ENCODE measurements around the gene TSPAN11.

DNA sequence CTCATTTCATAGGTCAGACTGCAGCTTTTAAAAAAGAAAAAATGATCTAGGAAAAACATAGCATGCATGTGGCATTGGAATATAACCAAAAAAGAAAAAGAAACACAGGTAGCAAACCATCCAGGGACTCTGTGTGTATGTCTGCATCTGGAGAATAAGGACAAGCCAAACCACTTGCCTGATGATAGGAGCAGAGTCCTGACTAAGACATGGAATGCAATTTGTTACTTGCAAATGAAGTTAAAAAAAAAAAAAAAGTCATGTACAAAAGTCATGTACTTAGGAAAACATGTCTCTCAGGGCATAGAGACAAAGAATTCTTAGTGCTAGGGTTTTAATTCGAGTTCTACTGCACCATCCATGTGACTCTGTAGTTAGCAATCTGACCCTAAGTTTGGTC, 15.9 kb downstream of the TSPAN11 start:
- TF ChIP-seq CTCF (IDR thresholded peaks at IDR 0.05) (no peak), POLR2A (IDR thresholded peaks at IDR 0.05) (no peak)

Data from body of pancreas (tissue), 4 donors.